ENCODE data around the gene TOR4A.
A peak's percentile ranks its signal among the peaks of the same experiment; 100 is the strongest.

Gene TOR4A

GRCh38 chr9:137277329-137278041, at the start of gene TOR4A:
Gene TOR4A (plus strand): TSS chr9:137277726. CDS start chr9:137278690, 964 bp downstream.
- no peaks in the 10 kb centered on the region for H3K9me3 ChIP-seq
- TF ChIP-seq, protein P1, sequence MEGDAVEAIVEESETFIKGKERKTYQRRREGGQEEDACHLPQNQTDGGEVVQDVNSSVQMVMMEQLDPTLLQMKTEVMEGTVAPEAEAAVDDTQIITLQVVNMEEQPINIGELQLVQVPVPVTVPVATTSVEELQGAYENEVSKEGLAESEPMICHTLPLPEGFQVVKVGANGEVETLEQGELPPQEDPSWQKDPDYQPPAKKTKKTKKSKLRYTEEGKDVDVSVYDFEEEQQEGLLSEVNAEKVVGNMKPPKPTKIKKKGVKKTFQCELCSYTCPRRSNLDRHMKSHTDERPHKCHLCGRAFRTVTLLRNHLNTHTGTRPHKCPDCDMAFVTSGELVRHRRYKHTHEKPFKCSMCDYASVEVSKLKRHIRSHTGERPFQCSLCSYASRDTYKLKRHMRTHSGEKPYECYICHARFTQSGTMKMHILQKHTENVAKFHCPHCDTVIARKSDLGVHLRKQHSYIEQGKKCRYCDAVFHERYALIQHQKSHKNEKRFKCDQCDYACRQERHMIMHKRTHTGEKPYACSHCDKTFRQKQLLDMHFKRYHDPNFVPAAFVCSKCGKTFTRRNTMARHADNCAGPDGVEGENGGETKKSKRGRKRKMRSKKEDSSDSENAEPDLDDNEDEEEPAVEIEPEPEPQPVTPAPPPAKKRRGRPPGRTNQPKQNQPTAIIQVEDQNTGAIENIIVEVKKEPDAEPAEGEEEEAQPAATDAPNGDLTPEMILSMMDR (IDR thresholded peaks at IDR 0.05) = peak; percentile 54
- H3K36me3 ChIP-seq = peaks cover 58% of the 10 kb centered on the region
- H3K4me3 ChIP-seq (ENCODE audit: low read depth in 1 of 2, low read length in 1 of 2) = peak within 1 kb of the TSS; percentile 83 to 85
- peaks cover 15 to 22% of the 10 kb centered on the region in 2 experiments for H3K4me1 ChIP-seq (ENCODE audit: control insufficient read depth in 1 of 2, insufficient read depth in 1 of 2, low read depth in 1 of 2, low read length in 1 of 2)
- H3K27ac ChIP-seq = peak within 1 kb of the TSS; percentile 89
- no peaks in the 10 kb centered on the region for H3K27me3 ChIP-seq

- Histone ChIP-seq H3K4me1 (ENCODE audit: control insufficient read depth in 1 of 2, insufficient read depth in 1 of 2, low read depth in 1 of 2, low read length in 1 of 2) (peaks cover 7 to 16% of the 10 kb centered on the region in 2 experiments), H3K4me3 (ENCODE audit: low read depth in 1 of 2, low read length in 1 of 2) (no peak overlapping the region), H3K9me3 (no peaks in the 10 kb centered on the region), H3K36me3 (no peaks in the 10 kb centered on the region), H3K27me3 (peaks cover 70% of the 10 kb centered on the region), H3K27ac (no peak overlapping the region)
- TF ChIP-seq, protein P1 (IDR thresholded peaks at IDR 0.05) = no peak
These were observed 49.5 kb upstream of the TOR4A start for GRCh38 chr9:137227853-137228505.

DNA sequence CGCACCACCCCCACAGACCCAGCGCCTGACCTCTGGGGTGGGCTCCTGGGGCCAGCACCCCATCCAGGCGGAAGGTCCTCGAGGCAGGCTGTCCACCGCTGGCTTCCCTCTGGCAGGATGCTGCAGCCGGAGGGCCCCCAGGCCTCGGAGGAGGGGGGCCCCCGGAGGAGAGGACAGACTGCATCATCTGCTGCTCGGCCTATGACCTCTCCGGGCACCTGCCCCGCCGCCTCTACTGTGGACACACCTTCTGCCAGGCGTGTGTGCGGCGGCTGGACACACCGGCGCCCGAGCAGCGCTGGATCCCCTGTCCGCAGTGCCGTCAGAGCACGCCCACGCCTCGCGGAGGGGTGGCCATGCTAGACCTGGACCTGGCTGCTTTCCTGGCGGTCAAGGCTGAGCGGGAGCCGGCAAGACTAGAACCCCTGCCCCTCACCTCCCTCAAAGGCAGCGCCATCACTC, 49.0 kb upstream of the TOR4A start:
- TF ChIP-seq, protein P1 (IDR thresholded peaks at IDR 0.05) = no peak
- Histone ChIP-seq H3K4me3 (ENCODE audit: low read depth in 1 of 2, low read length in 1 of 2) (no peak overlapping the region), H3K4me1 (ENCODE audit: control insufficient read depth in 1 of 2, insufficient read depth in 1 of 2, low read depth in 1 of 2, low read length in 1 of 2) (peaks cover 5 to 12% of the 10 kb centered on the region in 2 experiments), H3K9me3 (no peaks in the 10 kb centered on the region), H3K27ac (no peak overlapping the region), H3K27me3 (peaks cover 72% of the 10 kb centered on the region), H3K36me3 (no peaks in the 10 kb centered on the region)

DNA sequence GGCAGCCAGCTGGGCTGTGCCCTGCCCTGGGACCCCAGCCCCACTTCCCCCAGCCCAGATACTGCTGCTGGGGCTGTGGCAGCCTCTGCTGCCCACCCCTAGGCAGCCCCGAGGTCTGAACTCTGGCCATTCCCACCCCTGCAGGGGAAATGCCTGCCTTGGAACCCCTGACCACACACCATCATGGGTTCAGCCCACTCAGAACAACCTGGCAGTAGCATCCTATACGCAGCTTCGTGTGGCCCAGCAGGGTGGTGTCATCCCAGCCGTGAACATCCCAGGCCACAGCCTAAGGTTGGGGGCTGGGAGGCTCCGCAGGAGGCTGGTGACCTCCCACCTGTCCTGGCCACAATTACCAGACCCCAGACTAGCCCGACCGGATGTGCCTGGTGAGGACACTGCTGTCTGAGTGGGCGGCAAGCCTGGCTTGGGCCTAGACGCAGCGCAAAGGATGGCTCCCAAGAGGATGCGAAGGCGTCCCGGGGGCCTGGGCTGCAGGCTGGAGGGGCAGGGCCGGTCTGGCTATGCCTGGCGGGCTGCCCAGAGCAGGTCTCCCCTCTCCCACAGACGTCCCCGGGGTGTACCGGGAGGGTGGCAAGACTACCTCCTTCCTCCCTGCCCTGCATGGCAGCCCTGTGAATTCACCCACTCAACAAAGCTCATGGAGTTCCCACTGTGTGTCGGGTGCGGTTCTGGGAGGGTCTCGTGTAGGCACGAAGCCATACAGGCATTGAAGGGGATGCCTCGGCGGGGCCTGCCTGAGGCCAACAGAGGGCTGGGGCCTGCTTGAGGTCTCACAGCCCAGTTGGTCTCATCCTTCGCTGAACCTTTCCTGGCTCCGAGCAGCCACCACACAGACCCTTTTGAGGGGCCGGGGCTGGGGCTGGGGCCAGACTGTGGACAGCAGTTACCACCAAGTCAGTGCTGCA, 48.3 kb upstream of the TOR4A start:
- Histone ChIP-seq H3K9me3 (no peaks in the 10 kb centered on the region), H3K4me1 (ENCODE audit: control insufficient read depth in 1 of 2, insufficient read depth in 1 of 2, low read depth in 1 of 2, low read length in 1 of 2) (peaks cover 0 to 6% of the 10 kb centered on the region in 2 experiments), H3K4me3 (ENCODE audit: low read depth in 1 of 2, low read length in 1 of 2) (no peak overlapping the region), H3K27ac (no peak overlapping the region), H3K36me3 (no peaks in the 10 kb centered on the region), H3K27me3 (peaks cover 79% of the 10 kb centered on the region)
- TF ChIP-seq, protein P1 (IDR thresholded peaks at IDR 0.05) = no peak

Data from neutrophil (primary cell).